ENCODE results near the gene ATP6V1C2.

DNA sequence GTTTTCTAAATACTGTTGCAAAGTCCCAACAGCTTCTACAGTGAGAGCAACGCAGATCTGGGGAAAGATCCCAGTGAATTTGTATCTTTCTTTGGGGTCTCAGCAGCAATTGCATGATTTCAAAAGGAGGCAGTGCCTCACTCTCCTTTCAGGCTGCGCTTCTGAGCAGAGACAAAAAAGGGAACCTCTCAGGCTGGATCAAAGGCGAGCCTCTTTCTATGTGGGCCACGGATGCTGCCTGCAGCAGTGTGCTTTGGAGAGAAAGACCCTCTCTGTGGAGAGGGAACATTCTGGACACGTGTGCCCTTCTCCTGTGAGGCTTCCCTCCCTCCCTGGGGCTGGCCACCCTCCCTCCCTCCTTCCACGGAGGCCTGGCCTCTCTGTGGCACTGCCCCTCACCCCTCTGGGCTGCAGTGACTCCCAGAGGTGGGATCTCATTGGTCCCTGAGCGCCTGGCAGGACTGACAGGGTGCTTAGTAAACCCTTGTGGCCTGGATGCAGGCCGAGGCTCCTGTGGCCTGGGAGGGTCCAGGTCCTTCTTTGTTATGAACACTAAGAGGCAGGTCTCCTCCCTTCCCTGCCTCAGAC, 112.7 kb downstream of the ATP6V1C2 start:
- no peak for TF ChIP-seq EZH2phosphoT487 (IDR thresholded peaks at IDR 0.05)
- TF ChIP-seq EZH2 (IDR thresholded peaks at IDR 0.05), result no peak
- no peak for TF ChIP-seq CTCF (IDR thresholded peaks at IDR 0.05)

All from neural progenitor cell (in vitro differentiated cells).